Measurements from ENCODE around the gene DAD1. TPM values are rescaled to one million over a fixed set of nuclear protein-coding genes. Genes with fewer than 3 reads are reported as not detected.

The DAD1 gene
- total and polyA plus RNA-seq, 2 of the 8 experiments (the other 6 are each of a cell fraction or from before 2014, with no cell fraction given): 131 to 440 TPM

DNA sequence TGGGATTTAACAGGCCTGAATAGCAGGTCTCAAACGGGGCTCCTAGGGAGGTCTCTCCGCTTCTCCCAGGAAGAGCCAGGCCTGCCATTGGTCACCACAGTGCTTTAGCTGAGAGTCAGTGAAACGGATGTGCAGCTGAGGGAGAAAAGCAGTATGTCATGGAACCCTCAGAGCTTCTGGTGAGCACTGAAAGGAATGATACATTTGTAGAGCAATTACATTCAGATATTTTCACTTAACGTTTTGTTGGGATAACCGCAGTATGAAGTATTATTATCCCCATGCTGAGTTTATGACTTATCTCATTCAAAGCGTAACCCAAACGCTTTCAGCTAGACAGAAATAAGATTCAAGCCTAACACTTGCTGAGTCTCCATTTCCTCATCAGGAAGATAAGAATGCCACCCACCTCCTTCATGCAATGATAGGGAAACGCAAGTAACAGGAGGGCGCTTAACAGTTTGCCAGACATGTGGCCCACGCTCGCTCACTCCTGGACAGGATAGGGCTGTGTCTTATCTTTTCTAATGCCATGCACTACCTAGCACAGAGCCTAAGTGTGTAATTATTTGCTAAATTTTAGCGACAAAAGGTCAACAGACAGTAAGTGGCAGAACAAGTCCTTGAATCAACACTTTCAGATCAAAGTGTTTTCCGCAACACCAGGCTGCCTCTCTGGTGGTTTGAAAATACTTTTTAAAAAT lies 28.2 kb downstream of the DAD1 start (continued):
- TF ChIP-seq, protein P1, sequence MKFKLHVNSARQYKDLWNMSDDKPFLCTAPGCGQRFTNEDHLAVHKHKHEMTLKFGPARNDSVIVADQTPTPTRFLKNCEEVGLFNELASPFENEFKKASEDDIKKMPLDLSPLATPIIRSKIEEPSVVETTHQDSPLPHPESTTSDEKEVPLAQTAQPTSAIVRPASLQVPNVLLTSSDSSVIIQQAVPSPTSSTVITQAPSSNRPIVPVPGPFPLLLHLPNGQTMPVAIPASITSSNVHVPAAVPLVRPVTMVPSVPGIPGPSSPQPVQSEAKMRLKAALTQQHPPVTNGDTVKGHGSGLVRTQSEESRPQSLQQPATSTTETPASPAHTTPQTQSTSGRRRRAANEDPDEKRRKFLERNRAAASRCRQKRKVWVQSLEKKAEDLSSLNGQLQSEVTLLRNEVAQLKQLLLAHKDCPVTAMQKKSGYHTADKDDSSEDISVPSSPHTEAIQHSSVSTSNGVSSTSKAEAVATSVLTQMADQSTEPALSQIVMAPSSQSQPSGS (IDR thresholded peaks at IDR 0.05; ENCODE audit: low read length): no peak
- TF ChIP-seq ZNF274 (IDR thresholded peaks at IDR 0.05; ENCODE audit: borderline replicate concordance, extremely low read depth, low read length) (no peak), BACH1 (IDR thresholded peaks at IDR 0.05; ENCODE audit: low read length) (no peak)
